ENCODE measurements around the gene SPOP.
"Not testable (repeated sequence)": the region's sequence is repeated elsewhere in the genome, so short reads cannot be mapped to it uniquely, and the experiment has no call there.

The SPOP gene

DNA sequence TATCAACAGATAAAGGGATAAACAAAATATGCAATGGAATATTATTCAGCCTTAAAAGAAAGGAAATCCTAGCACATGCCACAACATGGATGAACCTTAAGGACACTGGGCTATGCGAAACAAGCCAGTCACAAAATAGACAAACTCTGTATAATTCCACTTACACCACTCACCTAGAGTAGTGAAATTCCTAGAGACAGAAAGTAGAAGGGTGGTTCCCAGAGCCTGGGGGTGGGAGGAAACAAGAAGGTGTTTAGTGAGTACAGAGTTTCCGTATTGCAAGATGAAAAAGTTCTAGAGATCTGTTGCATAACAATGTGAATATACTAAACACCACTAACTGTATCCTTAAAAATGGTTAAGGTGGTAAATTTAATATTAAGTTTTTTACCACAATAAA lies 10.0 kb downstream of the SPOP start:
- intact Hi-C loops (cut with DNase I): no loop called here
- DNase-seq: no peak

DNA sequence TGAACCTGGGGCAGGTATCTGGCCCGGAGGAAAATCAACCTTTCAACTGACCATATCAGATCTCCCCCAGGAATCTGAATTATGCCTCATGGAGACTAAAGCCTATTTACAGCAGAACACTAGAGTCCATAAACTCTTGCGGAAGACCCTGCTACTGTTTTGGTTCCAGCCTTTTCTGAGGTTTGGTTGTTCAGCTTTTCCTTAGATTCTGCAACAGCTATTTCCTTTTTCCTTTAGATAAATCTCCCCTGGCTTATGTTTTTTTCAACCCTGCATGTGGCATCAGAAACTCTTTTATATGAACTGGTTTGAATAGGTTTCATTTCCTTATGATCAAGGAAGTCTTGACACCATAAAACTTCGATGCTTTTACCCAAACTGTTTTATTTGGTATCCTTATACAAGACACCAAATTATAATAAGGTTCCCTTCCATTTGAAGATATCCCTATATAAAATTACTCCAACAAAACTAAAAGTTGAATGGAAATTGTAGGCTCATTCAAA lies 13.1 kb downstream of the SPOP start:
- intact Hi-C loops (cut with DNase I): no loop called here
- DNase-seq: no peak

DNA sequence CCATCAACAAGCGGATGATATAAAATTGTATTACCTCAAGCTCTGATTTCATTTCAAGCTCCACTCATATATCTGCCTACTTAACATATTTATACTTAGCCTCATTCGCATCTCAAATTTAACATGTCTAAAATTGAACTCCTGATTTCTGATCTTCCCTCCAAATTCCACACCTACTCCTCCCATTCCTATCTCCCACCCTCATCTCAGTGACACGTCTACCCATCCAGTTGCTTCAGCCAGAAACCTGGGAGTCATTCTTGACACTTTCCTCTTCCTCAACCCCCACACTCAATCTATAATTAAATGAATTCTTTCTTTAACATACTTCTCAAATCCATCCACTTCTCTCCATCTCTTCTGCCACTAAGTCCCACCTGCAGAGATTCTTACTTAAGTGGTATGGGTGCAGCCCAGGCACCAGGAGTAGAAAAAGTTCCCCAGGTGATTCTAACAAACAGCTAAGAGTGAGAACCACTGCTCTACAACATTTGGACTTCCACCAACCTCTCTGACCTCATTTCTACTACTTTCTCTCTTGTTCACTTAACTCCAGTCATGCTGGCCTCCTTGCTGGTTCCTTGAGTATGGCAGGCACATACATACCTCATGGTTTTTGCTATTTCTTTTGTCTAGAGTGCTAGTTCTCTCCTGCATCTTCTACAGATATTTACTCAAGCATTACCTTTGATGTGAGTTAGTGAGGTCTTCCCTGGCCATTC lies 18.1 kb downstream of the SPOP start:
- intact Hi-C loops (cut with DNase I): no loop called here

DNA sequence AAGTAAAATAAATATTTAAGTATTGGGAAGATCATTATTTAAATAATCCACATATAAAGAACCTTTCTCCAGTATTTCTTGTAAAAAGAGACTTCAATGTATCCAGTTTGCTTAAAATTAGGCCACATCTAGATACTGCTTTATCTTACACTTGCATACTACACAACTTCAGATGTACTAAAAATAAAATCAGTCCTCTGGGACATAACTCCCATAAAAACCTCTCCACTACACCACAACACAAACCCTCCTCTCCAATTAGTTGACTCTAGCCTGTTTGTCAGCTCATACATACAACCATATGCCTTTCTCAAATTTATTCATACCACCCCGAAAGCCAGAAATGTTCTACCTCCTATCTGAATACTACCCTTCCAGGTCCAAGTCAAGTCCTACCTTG lies 21.6 kb downstream of the SPOP start:
- DNase-seq: no peak
- intact Hi-C loops (cut with DNase I): no loop called here

More for the DNA sequence above, 18.1 kb downstream of the SPOP start:
- DNase-seq: no peak

DNA sequence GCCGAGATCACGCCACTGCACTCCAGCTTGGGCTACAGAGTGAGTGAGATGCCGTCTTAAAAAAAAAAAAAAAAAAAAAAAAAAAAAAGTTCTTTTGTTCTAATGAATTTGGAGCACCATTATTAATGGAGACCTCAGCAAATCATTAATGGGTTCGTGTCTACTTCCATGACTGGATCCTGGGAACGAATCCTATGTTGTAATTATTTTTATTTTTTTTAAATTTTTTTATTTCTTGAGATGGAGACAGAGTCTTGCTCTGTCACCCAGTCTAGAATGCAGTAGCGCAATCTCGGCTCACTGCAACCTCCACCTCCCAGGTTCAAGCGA lies 30.7 kb downstream of the SPOP start:
- intact Hi-C loops (cut with DNase I): no loop called here
- no peak for DNase-seq

DNA sequence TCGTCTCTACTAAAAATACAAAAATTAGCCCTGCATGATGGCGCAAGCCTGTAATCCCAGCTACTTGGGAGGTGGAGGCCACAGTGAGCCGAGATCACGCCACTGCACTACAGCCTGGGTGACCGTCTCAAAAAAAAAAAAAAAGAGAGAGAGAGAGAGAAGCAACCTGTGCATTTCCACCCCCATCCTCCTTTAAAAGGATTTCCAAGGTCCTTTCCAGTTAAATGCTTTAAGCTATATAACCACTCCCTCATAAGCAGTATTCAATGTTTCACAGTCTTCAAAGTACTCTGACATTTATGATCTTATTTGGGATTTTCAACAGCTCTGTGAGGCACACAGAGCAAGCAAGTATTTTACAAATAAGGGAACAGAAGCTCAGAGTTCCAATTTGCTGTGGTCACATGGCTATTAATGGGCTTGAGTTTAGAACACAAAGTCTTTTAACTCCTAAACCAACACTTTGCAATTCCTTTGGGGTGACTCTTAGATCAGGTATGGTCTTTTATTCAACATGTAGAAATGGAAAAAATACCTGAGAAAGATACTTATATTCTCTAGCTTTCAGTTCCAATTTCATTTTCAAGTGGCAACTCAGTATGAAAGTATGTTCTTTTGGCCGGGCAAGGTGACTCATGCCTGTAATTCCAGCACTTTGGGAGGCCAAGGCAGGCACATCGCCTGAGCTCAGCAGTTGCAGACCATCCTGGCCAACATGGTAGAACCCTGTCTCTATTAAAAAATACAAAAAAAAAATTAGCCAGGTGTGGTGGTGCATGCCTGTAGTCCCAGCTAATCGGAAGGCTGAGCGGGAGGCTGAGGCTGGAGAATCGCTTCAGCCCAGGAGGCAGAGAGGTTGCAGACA lies 31.3 kb downstream of the SPOP start:
- no peak for DNase-seq

DNA sequence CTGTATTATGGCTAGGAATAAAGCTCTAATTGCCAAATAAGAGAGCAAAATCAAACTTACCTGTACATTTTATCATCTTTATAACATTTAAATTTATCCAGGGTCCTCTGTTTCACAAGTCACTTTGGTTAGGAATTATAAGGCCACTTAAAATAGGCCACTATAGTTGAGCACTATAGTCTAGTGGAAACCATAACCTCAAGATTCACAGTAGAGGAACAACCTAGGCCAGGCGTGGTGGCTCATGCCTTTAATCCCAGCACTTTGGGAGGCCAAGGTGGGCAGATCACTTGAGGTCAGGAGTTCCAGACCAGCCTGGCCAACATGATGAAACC lies 31.9 kb downstream of the SPOP start:
- DNase-seq; intact Hi-C loops (cut with DNase I): not testable (repeated sequence)

More for the DNA sequence above, 31.3 kb downstream of the SPOP start:
- intact Hi-C loops (cut with DNase I): no loop called here

DNA sequence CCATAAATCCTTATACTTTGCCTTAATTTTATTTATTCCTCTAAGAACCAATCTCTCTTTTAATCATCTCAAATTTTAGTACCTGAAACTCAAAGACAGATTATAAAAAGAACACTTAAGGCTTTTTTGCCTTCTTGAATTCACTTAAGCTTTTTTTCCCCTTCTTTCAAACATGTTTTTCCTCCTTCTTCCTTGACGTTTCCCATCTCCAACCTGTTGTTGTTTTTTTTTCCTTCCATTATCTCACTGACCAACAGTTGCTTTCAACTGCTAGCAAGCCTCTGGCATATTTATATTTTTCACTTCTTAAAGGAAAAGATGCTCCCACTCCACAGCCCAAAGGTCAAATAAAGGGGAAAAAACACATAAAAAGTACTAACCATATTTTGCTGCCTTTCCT lies 32.2 kb downstream of the SPOP start:
- intact Hi-C loops (cut with DNase I): no loop called here

DNA sequence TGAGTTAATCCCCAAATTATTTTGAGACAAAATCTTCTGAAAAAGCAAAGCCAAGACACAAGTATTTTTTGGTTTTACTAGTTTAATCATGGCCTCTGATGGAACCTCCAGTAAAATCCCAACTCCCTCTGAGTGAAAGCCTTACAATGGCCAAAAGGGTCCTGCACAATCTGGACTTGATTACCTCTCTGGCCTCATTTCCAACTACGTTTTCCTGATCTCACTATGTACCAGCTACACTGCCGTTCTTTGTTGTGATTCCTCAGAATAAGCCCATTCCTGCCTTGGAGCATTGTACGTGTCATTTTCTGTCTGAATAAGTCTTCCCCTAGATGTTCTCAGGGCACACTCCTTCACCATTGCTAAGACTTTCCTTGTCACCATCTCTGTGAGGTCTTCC lies 37.3 kb downstream of the SPOP start:
- DNase-seq: no peak
- intact Hi-C loops (cut with DNase I): no loop called here

More for the DNA sequence above, 32.2 kb downstream of the SPOP start:
- no peak for DNase-seq

DNA sequence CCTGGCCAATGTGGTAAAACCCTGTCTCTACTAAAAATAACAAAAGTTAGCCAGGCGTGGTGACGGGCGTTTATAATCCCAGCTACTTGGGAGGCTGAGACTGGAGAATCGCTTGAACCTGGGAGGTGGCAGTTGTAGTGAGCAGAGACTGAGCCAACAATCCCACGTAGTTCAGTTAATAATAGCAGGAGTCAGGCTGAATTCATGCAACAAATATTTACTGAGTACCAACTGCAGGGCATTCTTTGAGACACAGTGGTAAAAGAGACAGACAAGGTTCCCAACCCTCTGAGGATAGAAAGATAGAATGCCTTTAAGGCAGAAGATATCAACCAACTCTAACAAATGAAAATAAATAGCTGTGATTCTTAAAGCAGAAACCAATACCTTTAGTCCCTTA lies 39.1 kb downstream of the SPOP start:
- intact Hi-C loops (cut with DNase I): no loop called here

DNA sequence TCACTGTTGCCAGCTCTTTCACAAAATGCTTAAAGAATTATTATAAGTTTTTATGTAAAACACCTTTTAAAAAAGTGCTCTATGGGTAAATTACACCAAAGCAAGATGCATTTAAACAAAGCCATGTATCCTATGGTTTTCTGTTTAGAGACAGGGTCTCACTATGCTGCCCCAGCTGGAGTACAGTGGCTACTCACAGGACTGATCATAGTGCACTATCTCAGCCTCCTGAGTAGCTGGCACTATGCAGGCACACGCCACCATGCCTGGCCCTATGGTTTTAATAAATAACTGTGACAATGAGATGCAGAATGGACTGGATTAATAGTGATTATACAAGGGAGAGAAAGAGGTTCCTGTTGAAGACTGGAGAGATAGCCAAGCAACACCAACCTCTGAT lies 40.2 kb downstream of the SPOP start:
- intact Hi-C loops (cut with DNase I): no loop called here
- DNase-seq: no peak

More for the DNA sequence above, 39.1 kb downstream of the SPOP start:
- no peak for DNase-seq

DNA sequence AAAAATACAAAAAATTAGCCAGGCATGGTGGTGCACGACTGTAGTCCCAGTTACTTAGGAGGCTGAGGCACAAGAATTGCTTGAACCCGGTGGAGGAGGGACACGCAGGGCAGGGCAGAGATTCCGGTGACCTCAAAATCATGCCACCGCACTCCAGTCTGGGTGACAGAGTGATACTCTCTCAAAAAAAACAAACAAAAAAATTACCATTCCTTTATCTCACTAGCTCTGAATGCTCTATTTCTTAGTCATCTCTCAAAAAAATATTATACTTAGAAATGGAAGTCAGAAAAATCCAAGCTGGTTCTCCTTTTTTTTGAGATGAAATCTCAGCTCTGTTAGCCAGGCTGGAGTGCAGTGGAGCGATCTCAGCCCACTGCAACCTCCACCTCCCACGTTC lies 40.8 kb downstream of the SPOP start:
- no peak for DNase-seq
- intact Hi-C loops (cut with DNase I): no loop called here

DNA sequence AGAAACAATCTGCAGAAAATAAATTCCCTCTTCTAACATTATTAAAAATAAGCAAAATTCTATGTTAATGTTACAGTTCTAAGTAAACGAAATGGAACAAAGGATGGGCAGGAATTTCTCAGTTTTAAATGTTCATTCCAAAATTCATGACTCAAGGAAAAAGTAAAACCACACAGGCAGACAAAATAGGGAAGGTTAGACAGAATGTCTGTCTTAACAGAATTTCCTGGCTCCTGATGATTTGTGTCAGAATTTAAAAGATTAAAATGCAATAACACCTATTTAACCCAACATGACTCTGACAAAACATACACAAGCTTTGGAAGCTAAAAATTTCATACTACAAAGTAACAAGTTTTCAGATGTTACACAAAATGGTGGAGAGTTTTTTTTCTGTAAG lies 42.8 kb downstream of the SPOP start:
- intact Hi-C loops (cut with DNase I): no loop called here
- DNase-seq: no peak

DNA sequence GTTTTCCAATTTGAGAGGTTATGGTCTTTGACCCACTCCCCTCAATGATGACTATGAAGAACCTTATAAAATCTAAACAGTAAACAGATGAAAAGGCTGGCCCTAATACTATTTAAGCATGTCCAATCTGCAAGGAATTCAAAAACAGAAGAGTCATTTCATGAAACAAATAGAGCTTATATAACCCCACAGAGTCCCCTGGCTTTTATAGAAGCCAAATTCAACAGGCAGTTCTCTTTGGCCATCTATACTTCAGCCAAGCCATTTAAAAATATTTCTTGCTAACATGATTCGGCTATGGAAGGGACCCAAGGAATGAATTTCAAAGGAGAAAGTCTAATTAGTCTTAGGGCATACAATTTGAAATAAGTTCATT lies 43.4 kb downstream of the SPOP start:
- DNase-seq: no peak
- intact Hi-C loops (cut with DNase I): no loop called here

DNA sequence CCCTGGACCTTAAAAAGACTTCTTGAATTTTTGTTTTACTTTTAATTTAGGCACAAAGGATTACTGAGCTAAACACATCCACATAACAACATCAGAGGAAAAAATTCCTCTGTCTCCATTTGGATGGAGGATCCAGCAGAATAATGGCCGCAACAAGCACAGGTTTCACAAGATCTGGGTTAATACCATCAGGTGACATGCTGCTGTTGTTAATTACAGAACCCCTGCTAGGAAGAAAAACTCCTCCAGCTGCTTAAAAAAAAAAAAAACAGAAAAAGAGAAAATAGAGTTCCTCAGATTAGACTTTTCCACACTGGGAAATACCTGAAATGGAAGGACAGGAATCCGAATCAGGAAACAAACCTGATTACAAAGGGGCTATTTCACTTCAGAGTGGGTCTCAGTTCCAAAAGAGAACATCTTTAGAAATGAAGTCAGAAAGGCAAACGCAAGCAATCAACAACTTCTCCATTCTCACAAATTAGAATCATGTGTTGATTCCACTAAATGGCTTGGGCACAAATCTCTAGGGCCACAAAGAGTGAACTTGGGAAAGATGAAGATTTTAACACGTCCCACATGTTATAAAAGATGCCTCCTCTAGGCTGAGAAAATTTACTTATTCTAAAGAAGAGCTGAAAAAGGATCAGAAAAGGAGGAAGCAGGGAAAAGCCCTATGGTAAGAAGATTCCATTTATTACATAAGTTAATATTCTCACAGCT lies 44.0 kb downstream of the SPOP start:
- intact Hi-C loops (cut with DNase I): no loop called here
- no peak for DNase-seq

DNA sequence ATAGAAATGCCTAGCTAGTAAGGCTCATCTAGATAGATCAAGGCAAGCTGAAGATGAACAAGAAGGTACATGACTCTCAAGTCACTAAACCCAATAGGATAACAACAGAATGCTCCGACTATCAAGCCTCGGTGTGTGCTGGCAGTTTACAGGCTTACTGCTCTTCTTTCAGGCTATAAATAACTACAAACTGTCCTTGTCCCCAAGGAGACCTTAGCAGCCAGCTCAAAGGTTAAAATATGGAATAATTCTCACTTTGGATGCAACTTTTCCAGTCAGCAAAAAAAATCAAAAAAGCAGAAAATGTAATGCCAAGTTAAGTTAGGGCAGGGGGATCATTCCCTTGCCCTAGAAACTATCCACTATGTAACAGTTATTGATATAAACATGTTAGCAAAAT lies 44.6 kb downstream of the SPOP start:
- no peak for DNase-seq
- intact Hi-C loops (cut with DNase I): no loop called here

DNA sequence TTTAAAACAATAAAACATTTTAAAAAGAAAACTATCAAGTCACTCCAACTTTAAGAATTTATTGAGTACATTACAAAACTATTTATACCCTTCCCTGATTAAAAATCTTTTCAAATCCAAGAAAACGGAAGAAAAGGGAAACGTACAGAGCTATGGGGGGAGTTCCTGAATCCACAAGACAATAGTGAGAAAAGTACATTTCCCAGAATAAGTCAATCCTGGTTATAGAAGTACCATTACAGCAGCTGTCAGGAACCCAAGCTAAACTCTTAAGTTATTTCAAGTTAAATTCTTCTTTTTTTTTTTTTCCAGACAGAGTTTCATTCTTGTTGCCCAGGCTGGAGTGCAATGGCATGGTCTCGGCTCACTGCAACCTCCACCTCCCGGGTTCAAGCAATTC lies 45.7 kb downstream of the SPOP start:
- no peak for DNase-seq

DNA sequence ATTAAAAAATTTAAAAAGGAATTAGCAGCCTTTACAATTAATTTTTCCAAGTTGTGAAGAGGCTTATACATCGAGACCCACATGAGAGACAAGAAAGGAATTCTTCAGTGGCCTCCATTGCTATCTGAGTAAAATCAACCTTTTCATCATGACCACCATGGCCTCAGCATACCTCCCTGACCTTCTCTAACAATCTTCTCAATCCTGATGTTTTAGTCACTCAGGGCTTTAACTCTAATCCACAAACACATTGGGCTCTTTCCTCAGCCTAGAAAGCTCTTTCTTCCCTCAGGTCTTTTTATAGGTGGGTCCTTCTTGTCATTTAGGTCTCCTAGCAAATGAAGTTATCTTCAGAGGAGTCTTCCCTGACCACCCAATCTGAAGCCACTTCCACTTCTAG lies 46.4 kb downstream of the SPOP start:
- intact Hi-C loops (cut with DNase I): no loop called here
- no peak for DNase-seq

More for the DNA sequence above, 45.7 kb downstream of the SPOP start:
- intact Hi-C loops (cut with DNase I): no loop called here

DNA sequence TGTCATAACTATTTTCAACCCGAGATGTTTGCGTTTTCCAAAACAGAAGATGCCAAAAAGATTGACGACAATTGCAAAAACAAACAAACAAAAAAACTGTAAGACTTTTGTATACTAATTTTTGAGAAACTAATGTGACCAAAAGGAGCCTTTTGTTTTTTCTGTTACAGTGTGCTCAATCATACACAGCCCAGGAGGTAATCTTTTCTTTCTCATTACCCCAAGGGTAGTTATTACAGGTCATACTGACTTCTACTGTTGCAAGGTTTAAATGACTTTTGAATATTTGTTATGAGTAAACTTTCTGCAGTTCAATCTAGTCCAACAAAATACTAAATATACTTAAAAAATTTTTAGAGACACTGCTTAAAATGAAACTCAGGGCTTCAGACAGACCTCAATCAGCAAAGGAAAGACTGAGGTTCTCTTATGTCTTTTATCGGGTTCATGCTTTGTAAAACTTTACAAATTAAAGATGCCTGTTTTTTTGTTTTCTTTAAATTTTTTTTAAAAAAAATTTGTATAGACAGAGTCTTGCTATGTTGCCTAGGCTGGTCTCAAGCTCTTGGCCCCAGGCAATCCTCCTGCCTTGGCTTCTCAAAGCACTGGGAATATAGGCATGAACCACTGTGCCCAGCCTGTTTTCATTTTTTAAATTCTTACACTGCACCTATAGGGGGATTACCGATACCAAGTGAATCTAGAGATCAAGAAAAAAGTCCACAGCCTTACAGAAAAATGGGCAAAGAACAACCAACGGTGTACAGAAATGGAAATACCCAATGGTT lies 47.6 kb downstream of the SPOP start:
- intact Hi-C loops (cut with DNase I): no loop called here
- DNase-seq: no peak

DNA sequence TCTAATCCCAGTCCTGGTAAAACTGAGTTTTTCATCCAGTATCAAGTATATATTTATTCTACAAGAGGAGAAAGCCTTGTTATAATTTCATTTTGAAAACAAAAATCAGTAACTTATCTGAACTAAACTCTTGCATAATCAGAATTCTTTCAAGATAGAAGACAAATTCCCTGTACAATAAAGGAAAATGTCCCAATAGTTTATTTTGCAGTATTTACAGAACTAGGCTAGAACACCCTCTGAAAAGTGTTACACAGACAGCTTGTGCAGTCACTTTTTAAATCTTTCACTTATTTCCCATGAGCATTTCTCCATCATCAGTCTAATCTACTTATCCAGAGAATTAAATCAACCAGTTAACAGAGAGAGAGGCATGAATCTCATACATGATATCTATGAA lies 48.5 kb downstream of the SPOP start:
- intact Hi-C loops (cut with DNase I): no loop called here
- no peak for DNase-seq

DNA sequence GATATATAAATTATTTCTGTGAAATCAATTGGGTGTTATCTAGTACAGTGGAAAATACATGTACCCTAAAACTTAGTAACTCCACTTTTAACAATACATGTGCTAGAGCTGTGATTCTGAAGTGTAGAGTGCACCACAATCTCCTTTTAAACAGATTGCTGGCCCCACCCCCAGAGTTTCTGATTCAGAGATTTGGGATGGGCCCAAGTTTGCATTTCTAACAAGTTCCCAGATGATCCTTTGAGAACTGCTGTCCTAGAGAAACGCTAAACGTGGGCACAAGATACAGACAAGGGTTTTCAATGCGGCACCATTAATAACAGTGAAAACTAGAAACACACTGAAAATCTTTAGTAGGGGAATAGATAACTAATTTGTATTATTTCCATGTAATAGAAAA lies 53.0 kb downstream of the SPOP start:
- peak in 2 of 10 donors; percentile 13 to 50 for DNase-seq
- intact Hi-C loops (cut with DNase I): no loop called here
